Measurements from ENCODE around the gene MELTF. TPM values are rescaled to one million over a fixed set of nuclear protein-coding genes. Genes with fewer than 3 reads are reported as not detected.
"Not testable (repeated sequence)": the region's sequence is repeated elsewhere in the genome, so short reads cannot be mapped to it uniquely, and the experiment has no call there.

MELTF gene
- total and polyA plus RNA-seq, 5 experiments from 2014 or later = 0.12 to 1.2 (median 0.36) TPM; not detected in 2

DNA sequence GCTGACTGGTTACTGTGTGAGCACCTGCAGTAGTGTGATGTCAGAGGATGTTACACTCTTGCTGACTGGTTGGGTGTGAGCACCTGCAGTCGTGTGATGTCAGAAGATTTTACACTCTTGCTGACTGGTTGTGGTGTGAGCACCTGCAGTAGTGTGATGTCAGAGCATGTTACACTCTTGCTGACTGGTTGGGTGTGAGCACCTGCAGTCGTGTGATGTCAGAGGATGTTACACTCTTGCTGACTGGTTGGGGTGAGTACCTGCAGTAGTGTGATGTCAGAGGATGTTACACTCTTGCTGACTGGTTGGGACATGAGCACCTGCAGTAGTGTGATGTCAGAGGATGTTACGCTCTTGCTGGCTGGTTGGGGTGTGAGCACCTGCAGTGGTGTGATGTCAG lies 4.1 kb upstream of the MELTF start:
- H3K27ac Mint-ChIP-seq = peak overlapping the region in 1 of 10 donors; percentile 13
- H3K27me3 Mint-ChIP-seq, H3K4me3 Mint-ChIP-seq, DNase-seq, H3K9me3 Mint-ChIP-seq, H3K36me3 Mint-ChIP-seq, ATAC-seq, POLR2A ChIA-PET: not testable (repeated sequence)
- peaks cover 0 to 10% (median 8%) of the 10 kb centered on the region in 4 donors for H3K4me1 Mint-ChIP-seq

- Mint-ChIP-seq H3K36me3 (no peaks in the 10 kb centered on the region), H3K4me3 (peak overlapping the region in 6 of 10 donors; percentile 9 to 65 (median 35)), H3K27ac (peak overlapping the region in 1 of 10 donors; percentile 56), H3K4me1 (peaks cover 0 to 14% (median 9%) of the 10 kb centered on the region in 4 donors), H3K9me3 (no peaks in the 10 kb centered on the region), H3K27me3 (peaks cover 0 to 9% (median 0%) of the 10 kb centered on the region in 5 donors)
- POLR2A ChIA-PET = interaction anchor here (0.5 kb wide), 1 partner anchor 186 kb away, joined by 3 read pairs; no protein-coding TSS in a partner anchor
- no peak for DNase-seq
- no peak for ATAC-seq
Observed at GRCh38 chr3:197031315-197032285, 2.0 kb upstream of the MELTF start.

- peak overlapping the region in 2 of 10 donors; percentile 56 to 79 for H3K27ac Mint-ChIP-seq
- H3K9me3 Mint-ChIP-seq = no peaks in the 10 kb centered on the region
- H3K36me3 Mint-ChIP-seq = no peaks in the 10 kb centered on the region
- H3K27me3 Mint-ChIP-seq = peaks cover 0 to 9% (median 0%) of the 10 kb centered on the region in 5 donors
- POLR2A ChIA-PET = interaction anchor here (0.5 kb wide), 1 partner anchor 185 kb away, joined by 3 read pairs; no protein-coding TSS in a partner anchor
- H3K4me1 Mint-ChIP-seq = peaks cover 0 to 14% (median 9%) of the 10 kb centered on the region in 4 donors
- no peak for DNase-seq
- no peak for ATAC-seq
- peak overlapping the region in 8 of 10 donors; percentile 9 to 80 (median 46) for H3K4me3 Mint-ChIP-seq
Observed at GRCh38 chr3:197030379-197031314, 1.0 kb upstream of the MELTF start.

DNA sequence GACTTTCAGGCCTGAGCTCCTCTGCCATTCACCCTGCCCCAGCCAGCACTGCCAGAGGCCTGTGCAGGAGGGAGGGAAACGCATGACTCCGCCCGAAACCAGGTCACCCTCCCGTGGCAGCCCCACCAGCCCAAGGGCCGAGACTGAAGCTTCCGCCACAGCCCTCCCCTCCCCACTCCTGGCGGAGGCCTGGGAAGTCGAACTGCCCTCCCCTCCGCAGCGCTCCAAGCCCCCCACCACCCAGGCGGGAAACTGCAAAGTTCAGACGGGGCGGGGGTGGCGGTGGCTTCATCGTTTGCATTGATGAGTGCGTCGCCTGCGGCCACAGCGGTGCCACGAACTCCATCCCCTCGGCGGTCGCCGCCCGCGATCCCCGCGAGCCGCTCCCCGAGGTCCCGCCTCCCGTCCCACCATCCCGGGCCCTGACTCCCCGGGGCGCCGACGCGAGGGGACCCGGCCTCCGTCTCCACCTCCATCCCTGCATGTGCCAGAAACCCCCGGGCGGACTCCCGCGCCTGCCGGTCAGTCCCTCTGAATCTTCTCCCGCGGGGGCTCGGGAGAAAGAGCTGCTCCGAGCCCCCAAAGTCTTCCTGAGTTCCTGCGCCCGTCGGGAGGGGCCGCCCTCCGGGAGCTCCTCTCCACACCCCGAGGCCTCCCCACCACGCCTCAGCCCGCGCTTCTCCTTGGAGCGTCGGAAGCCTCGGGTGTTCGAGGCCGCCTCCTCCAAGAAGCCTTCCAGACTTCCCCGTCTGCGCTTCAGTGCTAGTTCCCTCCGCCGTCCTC lies 698 bp downstream of the MELTF start:
- Mint-ChIP-seq H3K27me3 (peaks cover 0 to 9% (median 2%) of the 10 kb centered on the region in 5 donors), H3K9me3 (no peaks in the 10 kb centered on the region), H3K36me3 (peaks cover 0 to 3% (median 0%) of the 10 kb centered on the region in 3 donors), H3K4me3 (peak overlapping the region; percentile 72 to 86 (median 78)), H3K27ac (peak overlapping the region in 6 of 10 donors; percentile 25 to 60 (median 44)), H3K4me1 (peaks cover 0 to 19% (median 7%) of the 10 kb centered on the region in 4 donors)
- DNase-seq (peak in 4 of 10 donors; percentile 12 to 20 (median 14)), ATAC-seq (peak; percentile 37 to 39)
- POLR2A ChIA-PET = interaction anchor here (1.6 kb wide), 1 partner anchor 22 kb away, joined by 3 read pairs; no protein-coding TSS in a partner anchor

- POLR2A ChIA-PET = interaction anchor here (1.6 kb wide), 1 partner anchor 21 kb away, joined by 3 read pairs; no protein-coding TSS in a partner anchor
- Mint-ChIP-seq H3K27me3 (peaks cover 0 to 13% (median 3%) of the 10 kb centered on the region in 5 donors), H3K4me1 (peaks cover 4 to 25% (median 13%) of the 10 kb centered on the region in 4 donors), H3K4me3 (peak overlapping the region; percentile 72 to 86 (median 78)), H3K27ac (peak overlapping the region in 5 of 10 donors; percentile 25 to 60 (median 41)), H3K9me3 (no peaks in the 10 kb centered on the region), H3K36me3 (peaks cover 0 to 3% (median 0%) of the 10 kb centered on the region in 3 donors)
- DNase-seq (peak in 1 of 10 donors; percentile 20), ATAC-seq (no peak)
Observed at GRCh38 chr3:197027896-197028727, 1.5 kb downstream of the MELTF start.

DNA sequence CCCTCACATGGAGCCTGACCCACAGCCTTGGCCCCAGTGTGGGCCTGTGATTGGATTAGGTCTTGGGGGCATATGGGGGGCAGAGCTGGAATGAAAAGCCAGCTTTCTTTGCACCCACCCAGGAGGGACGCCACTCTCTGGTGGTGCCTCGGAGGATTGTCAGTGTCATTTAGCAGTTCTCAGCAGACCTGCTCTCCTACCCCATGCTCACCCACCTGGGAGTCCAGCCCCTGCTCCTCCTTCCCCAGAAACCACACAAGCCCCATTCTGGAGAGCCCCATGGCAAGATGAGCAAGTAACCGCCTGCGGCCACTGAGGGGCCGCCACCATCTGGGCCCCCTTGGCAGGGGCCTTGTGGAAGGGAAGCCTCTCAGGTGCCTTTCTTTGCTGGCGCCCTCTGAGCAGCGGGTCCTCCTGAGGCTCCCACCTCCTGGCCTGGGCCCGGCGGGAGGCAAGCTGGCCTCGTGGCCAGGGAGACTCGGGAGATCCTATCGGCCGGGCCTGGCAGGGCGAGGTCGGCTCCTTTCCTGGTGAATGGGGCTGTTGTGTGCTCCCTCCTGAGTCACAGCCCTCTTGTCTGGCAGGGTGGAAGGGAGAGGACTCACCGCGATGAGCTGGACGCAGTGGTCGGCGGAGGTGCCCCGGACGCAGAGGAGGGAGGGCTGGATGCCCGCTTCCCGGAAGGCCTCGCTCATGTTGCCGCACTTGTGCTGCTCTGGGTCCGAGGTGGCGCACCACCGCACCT lies 2.3 kb downstream of the MELTF start:
- Mint-ChIP-seq H3K4me1 (peaks cover 4 to 31% (median 20%) of the 10 kb centered on the region in 4 donors), H3K9me3 (no peaks in the 10 kb centered on the region), H3K4me3 (peak overlapping the region in 1 of 10 donors; percentile 38), H3K36me3 (peaks cover 0 to 3% (median 0%) of the 10 kb centered on the region in 3 donors), H3K27ac (no peak overlapping the region), H3K27me3 (peaks cover 0 to 14% (median 3%) of the 10 kb centered on the region in 5 donors)
- ATAC-seq (no peak), DNase-seq (peak in 1 of 10 donors; percentile 16)
- POLR2A ChIA-PET = no interaction called here

GRCh38 chr3:197026481-197026866 lies 3.1 kb downstream of the MELTF start:
- no peaks in the 10 kb centered on the region for H3K9me3 Mint-ChIP-seq
- ATAC-seq (no peak), DNase-seq (no peak)
- H3K27me3 Mint-ChIP-seq = peaks cover 0 to 13% (median 3%) of the 10 kb centered on the region in 5 donors
- peaks cover 4 to 29% (median 19%) of the 10 kb centered on the region in 4 donors for H3K4me1 Mint-ChIP-seq
- H3K27ac Mint-ChIP-seq = no peak overlapping the region
- peaks cover 0 to 3% (median 0%) of the 10 kb centered on the region in 3 donors for H3K36me3 Mint-ChIP-seq
- POLR2A ChIA-PET = no interaction called here
- no peak overlapping the region for H3K4me3 Mint-ChIP-seq

DNA sequence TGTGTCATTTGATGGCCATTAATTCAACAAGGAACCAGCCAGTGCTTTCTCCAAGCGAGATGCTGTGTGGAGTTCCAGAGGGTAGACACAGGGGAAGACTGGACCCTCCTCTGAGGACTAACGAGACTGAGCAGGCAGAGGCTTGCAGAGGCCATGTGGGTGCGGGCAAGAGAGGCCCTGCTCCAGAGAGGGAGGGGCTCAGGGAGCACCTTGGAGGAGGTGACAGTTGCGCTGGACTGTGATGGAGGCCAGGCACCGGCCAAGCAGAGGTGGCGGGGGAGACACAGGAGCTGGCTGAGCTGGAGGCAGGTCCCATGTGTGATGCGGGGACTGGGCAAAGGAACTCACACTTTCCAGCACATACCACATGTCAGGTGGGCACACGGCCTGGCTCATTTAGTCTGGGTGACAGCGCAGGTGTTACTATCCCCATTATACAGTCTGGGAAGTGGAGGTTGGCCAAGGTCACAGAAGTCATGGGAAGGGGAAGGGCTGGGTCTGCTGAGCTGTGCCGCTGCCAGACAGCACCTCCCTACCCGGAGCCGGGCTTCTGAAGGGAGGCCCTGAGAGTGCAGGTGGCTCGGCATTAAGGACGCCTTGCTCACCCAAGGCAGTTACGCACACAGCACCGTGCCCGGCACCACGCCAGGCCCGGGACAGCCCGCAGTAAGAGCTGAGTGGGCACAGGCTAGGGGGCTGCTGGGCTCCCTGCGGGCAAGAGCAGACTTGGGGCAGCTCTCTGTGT lies 3.7 kb downstream of the MELTF start:
- no peak for ATAC-seq
- Mint-ChIP-seq H3K9me3 (no peaks in the 10 kb centered on the region), H3K4me1 (peaks cover 4 to 29% (median 19%) of the 10 kb centered on the region in 4 donors), H3K36me3 (peaks cover 0 to 3% (median 0%) of the 10 kb centered on the region in 3 donors), H3K27me3 (peaks cover 0 to 8% (median 3%) of the 10 kb centered on the region in 5 donors), H3K27ac (peak overlapping the region in 2 of 10 donors; percentile 13 to 25), H3K4me3 (no peak overlapping the region)
- peak in 1 of 10 donors; percentile 14 for DNase-seq
- POLR2A ChIA-PET = no interaction called here

- DNase-seq (no peak), ATAC-seq (no peak)
- Mint-ChIP-seq H3K27me3 (peaks cover 0 to 7% (median 3%) of the 10 kb centered on the region in 5 donors), H3K9me3 (no peaks in the 10 kb centered on the region), H3K4me1 (peaks cover 4 to 27% (median 19%) of the 10 kb centered on the region in 4 donors), H3K27ac (peak overlapping the region in 3 of 10 donors; percentile 9 to 25 (median 13)), H3K4me3 (peak overlapping the region in 1 of 10 donors; percentile 60), H3K36me3 (peaks cover 0 to 3% (median 0%) of the 10 kb centered on the region in 3 donors)
- POLR2A ChIA-PET = no interaction called here
Observed at GRCh38 chr3:197024881-197025735, 4.5 kb downstream of the MELTF start.
